Measurements from ENCODE around the gene TCTN1.

Gene TCTN1

DNA sequence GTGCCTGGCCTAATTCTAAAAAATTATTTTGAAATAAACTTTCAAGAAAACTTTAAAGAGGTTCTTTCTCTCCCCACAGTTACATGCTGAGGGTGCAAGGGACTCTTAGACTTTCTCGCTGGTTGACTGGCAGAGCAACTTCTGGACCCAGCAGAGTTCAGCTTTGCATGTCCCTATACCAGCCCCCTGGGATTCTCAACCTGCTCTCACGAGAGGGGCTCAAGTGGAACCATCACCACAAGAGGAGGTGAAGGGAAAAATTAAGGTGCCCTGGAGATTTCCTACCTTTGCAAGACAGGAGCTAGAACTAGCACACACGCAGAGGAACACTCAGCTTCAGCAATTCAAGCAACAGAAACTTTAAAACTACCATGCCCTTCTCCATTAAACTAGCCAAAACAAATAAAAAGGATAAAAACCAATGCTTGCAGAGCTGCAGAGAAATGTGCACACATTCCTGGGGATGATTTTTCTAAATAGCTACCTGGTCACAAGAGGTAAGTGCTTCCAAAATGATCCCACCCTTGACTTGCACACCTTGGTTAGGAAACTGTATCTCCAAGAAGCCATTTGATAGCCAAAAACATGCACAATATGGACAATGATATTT is 72.5 kb downstream of the TCTN1 start:
- DNase-seq: no peak

DNA sequence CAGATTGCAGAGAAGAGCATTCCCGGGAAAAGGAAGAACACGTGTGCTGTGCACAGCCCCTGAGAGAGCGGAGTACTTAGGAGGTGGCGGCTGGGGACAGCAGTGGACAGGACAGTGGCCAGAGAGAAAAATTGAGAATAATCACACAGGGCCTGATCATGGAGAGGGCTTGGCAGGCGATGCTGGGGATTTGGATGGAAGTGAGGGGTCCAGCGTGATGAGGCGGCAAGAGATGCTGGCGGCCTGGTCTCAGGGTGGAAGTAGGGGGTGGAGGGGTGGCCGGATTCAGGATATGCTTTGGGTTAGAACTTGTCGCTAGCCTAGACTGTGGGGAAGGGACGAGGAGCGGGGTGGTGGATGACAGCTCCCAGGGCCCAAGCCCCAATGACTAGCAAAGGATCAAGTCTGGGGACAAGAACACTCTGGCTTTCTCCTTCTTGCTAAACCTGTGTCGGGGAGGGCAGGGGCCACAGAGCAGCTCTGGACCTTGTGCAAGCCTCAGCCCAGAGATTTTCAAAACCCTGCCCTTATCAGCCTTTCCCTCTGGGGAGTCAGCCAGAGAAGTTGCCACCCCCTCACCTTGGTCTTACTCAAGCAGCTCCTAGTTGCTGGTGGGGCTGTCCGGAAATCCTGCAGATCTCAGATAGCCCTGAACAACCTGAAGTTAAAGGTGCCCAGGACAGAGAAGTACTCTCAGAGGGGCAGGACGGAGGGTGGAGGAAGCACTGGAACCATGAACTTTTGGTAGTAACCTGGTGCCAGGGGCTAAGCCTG is 73.7 kb downstream of the TCTN1 start:
- DNase-seq: no peak

DNA sequence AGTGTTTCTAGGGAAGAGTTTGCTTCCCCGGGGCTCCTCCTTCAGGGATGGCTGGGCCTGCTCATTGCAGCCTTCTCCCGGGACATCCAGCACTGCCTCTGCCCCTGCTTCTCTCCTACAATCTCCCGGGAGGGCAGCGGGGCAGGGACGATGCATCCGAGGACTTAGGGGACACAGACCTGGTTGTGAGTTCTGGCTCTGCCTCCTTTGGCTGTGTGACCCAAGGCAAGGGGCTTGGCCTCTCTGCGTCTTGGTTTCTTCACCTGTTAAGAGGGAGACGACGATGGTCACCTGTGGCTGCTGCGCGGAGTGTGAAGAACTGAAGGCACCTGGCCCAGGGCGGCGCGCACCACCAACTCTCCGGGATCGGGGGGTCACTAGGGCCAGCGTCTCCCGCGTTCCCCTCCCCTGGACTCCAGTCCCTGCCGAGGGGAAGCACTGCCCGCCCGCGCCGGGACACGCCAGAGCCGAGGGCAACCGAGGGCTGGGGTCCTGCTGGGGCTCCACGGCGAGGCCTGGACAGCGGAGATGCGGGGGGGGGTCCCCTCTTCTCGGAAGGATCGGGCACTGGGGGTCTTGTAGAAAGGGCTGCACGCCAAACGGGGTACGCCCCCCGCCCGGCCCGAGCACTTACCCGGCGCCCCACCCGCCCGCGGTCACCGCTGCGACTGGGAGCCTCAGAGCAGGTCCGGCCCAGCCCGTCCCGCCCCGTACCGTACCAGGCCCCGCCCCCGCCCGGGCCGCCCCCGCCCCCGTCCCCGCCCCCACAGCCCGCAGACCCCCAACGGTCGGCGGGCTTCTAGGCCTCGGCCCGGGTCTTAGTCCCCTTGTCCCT is 74.7 kb downstream of the TCTN1 start, which contains the start of gene HVCN1:
HVCN1 (minus strand) TSS at position 670 of the 835 bp plus-strand sequence. CDS start 5,870 bp downstream, outside the sequence.
- peak; percentile 38 to 48 for DNase-seq

DNA sequence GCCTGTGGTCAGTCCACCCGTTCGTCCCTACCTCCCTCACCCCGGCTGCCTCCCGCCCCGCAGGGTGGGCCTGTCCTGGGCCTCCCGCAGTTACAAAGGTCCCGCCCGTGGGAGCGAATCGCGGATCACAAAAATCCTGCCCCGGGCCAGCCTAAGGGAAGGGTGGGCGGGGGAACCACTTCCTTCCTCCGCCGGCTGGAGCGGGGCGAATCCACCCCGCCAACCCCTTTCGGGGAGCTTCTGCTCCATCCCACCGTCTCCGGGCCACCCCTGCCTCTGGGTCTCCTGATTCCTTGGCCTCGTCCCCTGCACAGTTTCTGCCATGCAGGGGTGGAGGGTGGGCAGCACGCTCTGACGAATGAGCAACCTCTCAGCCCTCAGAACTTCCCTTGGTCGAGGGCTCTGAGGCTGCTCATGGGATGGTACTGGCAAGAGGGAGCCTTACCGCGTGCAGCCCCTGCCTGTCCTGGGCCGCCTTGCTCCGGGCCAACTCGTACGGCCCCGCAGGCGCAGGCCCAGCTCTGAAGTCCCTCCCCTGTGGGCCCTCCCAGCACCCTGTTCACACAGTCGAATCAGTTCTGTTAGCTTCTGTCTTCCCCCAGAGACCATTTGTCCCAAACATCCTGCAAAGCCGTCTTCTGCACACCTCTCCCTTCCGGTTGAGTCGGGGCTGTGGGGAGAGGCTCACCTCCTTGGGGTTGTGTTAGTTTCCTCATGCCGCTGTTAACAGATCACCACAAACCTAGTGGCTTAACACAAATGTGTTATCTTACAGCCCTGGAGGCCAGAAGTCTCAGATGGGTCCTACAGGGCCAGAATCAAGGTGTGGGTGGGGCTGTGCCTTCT is 75.6 kb downstream of the TCTN1 start:
- peak; percentile 38 to 52 for DNase-seq

DNA sequence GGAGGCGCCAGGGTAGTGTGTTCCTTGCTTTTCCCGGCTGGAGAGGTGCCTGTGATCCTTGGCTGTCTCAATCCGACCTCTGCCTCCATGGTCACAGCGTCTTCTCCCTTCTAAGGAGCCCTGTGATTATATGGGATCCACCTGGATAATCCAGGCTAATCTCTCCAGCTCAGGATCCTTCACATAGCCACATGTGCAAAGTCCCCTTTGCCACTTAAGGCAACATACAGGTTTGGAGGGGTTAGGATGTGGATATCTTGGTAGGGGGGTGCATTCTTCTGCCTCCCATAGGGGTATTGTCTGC is 76.2 kb downstream of the TCTN1 start:
- no peak for DNase-seq

DNA sequence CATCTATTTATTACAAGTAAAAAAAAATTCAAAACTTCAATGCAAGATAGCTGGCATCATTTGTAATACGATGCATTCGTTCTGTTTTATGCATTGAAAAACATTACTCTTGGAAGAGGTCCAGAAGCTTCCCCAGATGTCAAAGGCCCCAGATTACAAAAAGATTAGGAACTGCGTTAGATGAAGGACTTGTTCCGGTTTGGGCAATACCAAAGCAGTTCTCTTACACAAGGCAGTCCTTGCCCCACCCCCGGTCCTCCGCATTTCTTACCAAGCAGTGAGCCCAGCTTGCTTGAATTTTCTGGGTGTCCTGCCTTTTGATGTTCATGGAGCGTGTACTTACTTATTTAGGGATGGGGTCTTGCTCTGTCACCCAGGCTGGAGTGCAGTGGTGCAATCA is 79.8 kb downstream of the TCTN1 start:
- DNase-seq: peak in 1 of 2 donors; percentile 27

DNA sequence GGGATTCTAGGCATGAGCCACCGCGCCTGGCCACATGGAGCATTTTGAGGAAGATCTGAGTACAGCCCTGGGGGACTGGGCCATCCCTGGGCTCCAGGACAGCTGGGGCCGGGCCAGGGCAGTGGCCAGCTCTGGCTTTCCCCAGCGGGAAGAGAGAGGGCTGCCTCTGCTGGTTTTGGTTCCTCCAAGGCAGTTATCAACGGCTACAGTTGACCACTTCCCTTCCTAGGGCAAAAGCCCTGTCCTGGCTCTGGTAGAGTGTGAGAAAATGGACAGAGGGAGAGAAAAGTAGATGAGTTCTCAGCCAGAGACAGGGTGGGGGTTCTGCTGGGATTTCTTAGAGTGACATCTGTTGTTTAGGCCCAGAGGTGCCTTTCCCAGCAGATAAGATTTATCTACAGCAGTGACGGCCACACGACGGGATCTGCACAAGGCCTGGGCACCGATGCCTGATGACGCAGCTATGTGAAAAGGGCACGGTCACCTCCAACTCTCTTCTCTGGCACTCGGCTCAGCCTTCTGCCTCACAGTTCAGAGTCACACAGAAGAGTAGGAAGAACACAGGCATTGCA is 80.5 kb downstream of the TCTN1 start:
- no peak for DNase-seq

DNA sequence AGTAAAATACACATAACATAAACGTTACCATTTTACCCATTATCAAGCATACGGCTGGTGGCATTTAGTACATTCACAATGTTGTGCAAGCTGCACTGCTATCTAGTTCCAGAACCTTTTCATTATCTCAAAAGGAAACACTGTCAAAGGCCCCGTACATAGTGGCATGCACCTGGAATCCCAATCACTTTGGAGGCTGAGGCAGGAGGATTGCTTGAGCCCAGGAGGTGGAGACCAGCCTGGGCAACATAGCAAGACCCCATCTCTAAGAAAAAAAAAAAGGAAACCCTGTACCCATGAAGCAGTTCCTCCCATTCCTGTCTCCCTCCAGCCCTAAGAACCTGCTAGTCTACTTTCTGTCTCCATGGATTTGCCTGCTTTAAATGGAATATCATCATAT is 82.4 kb downstream of the TCTN1 start:
- no peak for DNase-seq

DNA sequence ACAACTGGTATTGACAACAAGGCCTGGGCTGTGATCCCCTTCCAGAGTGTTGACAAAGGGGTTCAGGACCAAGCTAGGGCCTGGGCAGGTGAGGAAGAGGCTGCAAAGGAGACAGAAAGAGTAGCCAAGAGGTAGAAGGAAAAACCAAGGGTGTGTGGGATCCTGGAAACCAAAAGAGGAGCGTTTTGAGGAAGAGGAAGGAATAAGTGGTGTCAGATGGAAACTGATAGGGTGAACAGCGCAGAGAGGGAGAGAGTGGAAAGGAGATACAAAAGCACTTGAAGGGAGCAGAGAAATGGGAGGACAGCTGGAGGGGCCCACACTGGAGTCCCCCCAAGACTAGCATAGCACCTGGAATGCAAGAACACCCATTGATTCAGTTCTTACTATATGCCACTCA is 83.3 kb downstream of the TCTN1 start:
- no peak for DNase-seq

DNA sequence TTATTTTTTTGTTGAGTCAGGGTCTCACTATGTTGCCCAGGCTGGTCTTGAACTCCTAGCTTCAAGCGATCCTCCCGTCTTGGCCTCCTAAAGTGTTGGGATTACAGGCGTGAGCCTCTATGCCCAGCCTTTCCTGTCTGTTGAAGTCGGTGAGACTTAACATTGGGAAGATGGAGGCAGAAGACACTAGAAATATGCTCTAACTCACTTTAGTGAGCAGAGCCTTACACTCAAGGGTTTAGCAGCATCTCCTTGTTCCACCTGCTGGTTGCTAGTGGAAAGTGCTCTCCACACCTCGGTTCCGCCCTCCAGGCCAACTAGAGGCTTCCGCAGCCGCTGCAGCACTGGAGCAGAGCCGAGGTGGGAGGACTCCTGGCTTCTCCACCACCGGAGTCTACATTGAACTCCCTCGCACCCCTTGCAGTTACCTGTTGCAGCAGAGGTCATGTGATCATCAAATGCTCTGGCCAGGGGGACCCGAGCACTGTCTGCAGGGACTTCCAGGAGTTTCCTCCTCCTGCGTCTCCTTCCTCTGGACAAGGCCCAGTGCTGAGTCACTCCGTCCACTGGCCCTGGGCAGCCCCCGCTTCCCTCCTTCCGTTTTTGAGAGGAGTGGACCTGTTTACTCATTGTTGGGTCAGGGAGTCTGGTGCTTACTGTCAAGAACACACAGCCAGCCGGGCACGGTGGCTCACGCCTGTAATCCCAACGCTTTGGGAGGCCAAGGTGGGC is 84.4 kb downstream of the TCTN1 start:
- DNase-seq: peak; percentile 84 to 85
